Left cardiac atrium (tissue), 4 donors: ENCODE data around the gene DIAPH3. TPM values are rescaled to one million over a fixed set of nuclear protein-coding genes. Genes with fewer than 3 reads are reported as not detected.

Experiments used
- ATAC-seq, 2 donors: fragments of 200-7000 bp; cut with Tn5 transposase; one replicate each; pipeline ENCODE4 v1.9.1; 2020; ENCODE audit warnings: mild to moderate bottlenecking in 2 of 2, moderate library complexity in 2 of 2
- DNase-seq: peaks from one replicate; pipeline ENCODE4 v3.0.0-alpha.2; 2020
- intact Hi-C, 2 donors: fragments of 100-400 bp; cut with DNase I; formaldehyde crosslinking; loops; one replicate each; pipeline versions ENCODE4 v1.14.1 to v1.15.1; 2022 to 2023
- total RNA-seq, 2 donors: library from RNA; stranded (reverse); fragmentation: NEBNext Ultra II Directional; extraction: Animal tissue kit (Norgen Biotek cat#: 25700); gene quantifications; one replicate each; pipeline ENCODE4 v1.2.1, GENCODE V29; 2021
- donor health status: DM: no; HTN: yes; CAD: no.
- donor health status: DM: no; HTN: yes; CAD: no; lungs with severe emphysema.
- donor health status: DM: yes; HTN: yes; CAD: no.
- donor health status: Dilated cardiomyopathy.

The DIAPH3 gene
- total RNA-seq, 2 donors from 2014 or later, result 0.26 to 0.50 TPM

- intact Hi-C loops, result no loop called here
- no peak for DNase-seq
- no peak for ATAC-seq
Measured at GRCh38 chr13:60158321-60158801, 5.4 kb downstream of the DIAPH3 start.

GRCh38 chr13:60155978-60156377 is 7.8 kb downstream of the DIAPH3 start:
- intact Hi-C loops, result no loop called here
- DNase-seq, result no peak
- ATAC-seq, result no peak

GRCh38 chr13:60152904-60153303 is 10.8 kb downstream of the DIAPH3 start:
- DNase-seq (no peak), ATAC-seq (no peak)
- intact Hi-C loops, result no loop called here

GRCh38 chr13:60152114-60152513 is 11.6 kb downstream of the DIAPH3 start:
- ATAC-seq (no peak), DNase-seq (no peak)
- intact Hi-C loops, result no loop called here

GRCh38 chr13:60150538-60150937 is 13.2 kb downstream of the DIAPH3 start:
- intact Hi-C loops, result no loop called here
- DNase-seq (no peak), ATAC-seq (no peak)

- intact Hi-C loops, result no loop called here
- ATAC-seq, result no peak
- DNase-seq, result no peak
Measured at GRCh38 chr13:60148918-60149317, 14.8 kb downstream of the DIAPH3 start.

- no peak for ATAC-seq
- intact Hi-C loops, result no loop called here
Measured at GRCh38 chr13:60147361-60147760, 16.4 kb downstream of the DIAPH3 start.

DNA sequence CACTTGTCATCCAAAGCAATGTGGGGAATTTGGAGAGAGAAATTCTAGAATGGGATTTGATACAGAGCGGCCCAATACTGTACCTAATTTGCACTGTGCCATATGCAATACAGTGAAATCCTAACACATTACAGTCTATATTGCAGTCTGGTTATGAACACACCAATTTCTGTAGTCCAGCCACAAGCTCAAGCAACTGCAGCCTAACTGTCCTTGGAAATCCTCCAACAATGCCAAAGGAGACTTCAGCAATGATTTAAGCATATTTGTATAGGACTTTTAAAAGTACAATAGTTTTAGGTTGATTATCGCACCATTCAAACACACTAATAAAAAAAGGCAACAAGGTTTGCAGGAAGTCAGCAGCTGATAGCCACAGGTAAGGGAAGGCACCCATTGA is 17.3 kb downstream of the DIAPH3 start:
- DNase-seq, result no peak
- ATAC-seq, result no peak
- intact Hi-C loops, result no loop called here

More at GRCh38 chr13:60147361-60147760, 16.4 kb downstream of the DIAPH3 start:
- no peak for DNase-seq

GRCh38 chr13:60143775-60144174 is 20.0 kb downstream of the DIAPH3 start:
- intact Hi-C loops, result no loop called here
- ATAC-seq (no peak), DNase-seq (no peak)

DNA sequence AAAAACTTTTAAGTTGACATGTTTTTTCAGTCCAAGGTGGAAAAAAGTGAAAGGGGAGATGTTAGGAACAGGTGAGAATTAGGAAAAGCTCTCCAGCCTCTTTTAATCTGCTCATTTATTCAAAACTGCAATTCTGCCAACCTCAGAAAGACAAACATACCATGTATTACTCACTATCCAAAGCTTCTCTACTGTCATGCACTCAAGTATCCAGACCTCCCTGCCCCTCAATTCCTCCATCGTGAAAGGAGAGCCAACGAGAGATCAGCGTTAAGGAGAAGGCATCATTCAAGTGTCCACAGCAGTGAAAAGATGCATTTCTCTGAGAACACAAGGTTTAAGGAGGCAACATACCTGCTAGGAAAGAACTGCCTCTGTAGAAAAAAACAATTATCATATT is 24.5 kb downstream of the DIAPH3 start:
- intact Hi-C loops, result no loop called here

GRCh38 chr13:60138674-60139073 is 25.1 kb downstream of the DIAPH3 start:
- ATAC-seq, result no peak
- DNase-seq, result no peak
- intact Hi-C loops, result no loop called here

More for the DNA sequence above, 24.5 kb downstream of the DIAPH3 start:
- DNase-seq, result no peak
- ATAC-seq, result peak in 1 of 2 donors; percentile 50

DNA sequence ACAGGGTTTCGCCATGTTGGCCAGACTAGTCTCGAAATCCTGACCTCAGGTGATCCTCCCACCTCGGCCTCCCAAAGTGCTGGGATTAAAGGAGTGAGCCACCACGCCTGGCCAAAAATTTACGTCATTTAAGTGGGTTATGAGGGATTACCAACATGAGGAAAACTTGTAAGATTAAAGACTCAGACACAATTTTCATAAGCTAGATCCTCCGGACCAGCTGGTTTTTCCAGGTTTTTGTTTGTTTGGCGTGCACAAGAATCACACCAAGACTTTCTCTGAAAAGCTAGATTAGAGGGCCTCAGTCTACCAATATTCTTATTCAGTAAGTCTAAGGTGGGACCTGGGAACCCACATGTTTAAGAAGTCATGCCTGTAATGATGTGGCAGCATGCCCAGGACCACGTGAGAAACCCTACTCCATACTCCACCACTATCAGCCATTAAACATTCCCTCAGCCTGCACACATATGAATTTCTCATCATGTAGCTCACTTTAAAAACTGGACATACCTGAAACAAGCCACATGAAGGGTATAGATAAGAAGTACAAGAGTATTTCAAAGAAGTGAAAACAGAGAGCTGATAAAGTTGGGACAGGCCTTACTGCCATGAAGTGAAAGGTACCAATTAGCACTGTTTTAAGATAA is 25.7 kb downstream of the DIAPH3 start:
- intact Hi-C loops, result no loop called here
- no peak for DNase-seq
- no peak for ATAC-seq

DNA sequence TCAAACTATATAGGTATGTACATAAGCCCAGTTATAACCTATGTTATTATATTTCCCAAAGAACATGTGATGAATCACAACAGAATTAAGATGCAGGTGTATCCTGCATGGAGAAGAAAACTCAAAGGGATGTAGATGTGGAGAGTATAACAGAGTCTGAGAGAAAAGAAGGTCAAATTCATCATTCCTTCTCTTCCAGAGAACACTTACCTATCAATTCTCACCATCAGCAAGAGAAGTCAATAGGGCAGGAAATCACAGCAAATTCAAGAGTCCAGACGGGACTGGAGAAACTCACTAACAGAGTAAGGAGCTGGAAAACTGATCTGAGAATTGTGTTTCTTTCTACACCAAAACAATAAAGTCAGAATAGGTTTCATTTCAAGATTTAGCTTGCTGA is 28.4 kb downstream of the DIAPH3 start:
- DNase-seq (no peak), ATAC-seq (no peak)
- intact Hi-C loops, result no loop called here

- intact Hi-C loops, result no loop called here
- DNase-seq, result no peak
- ATAC-seq, result no peak
Measured at GRCh38 chr13:60134376-60134775, 29.4 kb downstream of the DIAPH3 start.

DNA sequence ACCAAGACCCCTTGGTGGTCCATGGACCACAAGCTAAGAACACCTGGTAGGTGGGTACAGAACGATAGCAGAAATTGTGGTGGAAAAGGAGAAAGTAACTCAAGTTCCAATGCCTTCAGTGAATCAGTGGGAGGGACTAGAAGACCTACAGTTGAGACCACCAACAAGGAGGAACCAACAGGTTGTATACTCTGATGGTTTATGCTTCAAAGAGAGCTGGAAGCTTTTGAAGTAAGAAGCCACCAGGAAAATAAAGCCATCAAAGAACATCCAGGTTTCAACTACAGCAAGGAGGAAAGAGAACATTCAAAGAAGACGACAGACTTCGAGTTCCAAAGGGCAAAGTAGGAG is 42.4 kb downstream of the DIAPH3 start:
- intact Hi-C loops, result no loop called here
- DNase-seq (no peak), ATAC-seq (no peak)

- no peak for ATAC-seq
- intact Hi-C loops, result no loop called here
- no peak for DNase-seq
Measured at GRCh38 chr13:60120617-60121336, 43.0 kb downstream of the DIAPH3 start.

DNA sequence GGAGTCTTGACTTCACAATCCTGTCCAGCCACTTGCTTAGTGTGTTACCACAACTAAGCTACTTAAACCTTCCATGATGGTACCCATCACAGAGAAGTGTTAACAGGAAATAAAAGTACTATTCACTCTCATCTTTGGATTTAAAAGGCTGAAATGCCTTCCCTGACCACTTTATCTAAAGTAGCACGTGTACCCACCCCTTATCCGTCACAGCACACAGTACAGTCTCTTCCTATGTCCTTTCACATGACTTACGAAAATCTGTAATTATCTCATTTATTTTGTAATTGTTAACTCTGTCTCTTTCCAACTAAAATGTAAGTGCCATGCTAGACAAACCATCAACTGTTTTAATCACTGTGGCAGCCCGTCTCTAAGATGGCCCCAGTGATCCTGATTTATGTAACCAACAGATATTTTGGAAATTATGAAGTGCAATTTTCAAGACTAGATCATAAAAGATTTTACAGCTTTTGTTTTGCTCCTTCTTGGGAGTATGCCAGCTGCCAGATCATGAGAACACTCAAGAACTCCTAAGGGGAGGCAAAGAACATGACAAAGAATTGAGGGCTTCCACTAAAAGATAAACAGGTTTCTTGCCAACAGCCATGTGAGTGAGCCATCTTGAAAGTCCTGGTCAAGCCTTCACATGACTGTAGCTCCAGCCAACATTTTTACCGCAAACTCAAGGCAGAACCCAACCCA is 44.9 kb downstream of the DIAPH3 start:
- intact Hi-C loops, result no loop called here
- ATAC-seq (no peak), DNase-seq (no peak)

GRCh38 chr13:60114499-60115028 is 49.2 kb downstream of the DIAPH3 start:
- no peak for ATAC-seq
- no peak for DNase-seq
- intact Hi-C loops, result no loop called here

DNA sequence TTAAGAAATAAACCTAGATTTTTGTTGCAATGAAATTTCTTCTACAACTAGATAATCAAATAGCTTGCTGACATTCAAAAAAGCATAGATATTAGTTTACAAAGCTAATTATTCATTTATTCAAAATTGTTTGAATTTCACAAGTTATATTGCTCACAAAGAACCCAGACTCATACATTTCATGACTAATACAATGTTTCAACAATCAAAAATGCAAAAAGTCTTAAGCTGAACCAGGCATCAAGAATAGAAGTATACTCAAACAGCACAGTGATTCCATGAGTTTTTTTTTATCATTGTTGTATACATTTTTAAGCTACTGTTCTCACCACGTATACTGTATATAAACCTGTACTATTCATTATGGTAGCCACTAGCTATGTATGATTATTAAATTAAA is 51.0 kb downstream of the DIAPH3 start:
- intact Hi-C loops, result no loop called here
- ATAC-seq, result no peak
- no peak for DNase-seq

DNA sequence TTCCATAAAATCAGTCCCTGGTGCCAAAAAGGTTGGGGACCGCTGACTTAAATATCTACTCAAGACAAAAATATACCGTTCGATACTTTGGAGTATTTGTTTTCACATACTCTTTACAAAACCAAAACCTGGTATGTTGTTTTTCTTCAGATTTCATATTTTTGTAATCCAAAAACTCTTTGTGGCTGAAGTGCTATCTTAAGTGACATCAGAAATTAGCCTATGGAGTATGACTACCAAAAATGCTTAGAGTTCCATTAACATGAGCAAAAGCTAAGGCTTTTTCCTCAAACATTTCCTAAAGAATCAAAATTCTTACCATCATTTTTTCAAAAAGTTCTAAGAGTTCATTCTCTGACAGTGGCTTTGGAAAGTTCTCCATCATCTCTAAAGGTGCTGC is 52.0 kb downstream of the DIAPH3 start:
- no peak for DNase-seq
- intact Hi-C loops, result no loop called here
- ATAC-seq, result no peak
